Measurements from ENCODE around the gene OR51B4.

DNA sequence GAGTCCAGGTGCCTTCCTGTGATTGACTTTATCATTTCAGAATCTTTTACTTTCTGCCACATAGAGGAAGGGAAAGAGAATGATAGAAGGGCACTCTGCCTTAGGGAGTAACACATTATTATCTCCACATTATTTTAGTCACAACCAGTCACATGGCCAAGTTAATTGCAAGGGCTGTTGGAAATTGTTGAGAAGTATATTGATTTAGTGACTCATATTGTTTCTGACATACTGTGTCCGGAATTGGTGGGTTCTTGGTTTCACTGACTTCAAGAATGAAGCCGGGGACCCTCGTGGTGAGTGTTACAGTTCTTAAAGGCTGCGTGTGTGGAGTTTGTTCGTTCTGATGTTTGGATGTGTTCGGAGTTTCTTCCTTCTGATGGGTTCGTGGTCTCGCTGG is 8.7 kb downstream of the OR51B4 start:
- TF ChIP-seq POLR2AphosphoS5 (IDR thresholded peaks at IDR 0.05) = no peak
- TF ChIP-seq, protein P1, sequence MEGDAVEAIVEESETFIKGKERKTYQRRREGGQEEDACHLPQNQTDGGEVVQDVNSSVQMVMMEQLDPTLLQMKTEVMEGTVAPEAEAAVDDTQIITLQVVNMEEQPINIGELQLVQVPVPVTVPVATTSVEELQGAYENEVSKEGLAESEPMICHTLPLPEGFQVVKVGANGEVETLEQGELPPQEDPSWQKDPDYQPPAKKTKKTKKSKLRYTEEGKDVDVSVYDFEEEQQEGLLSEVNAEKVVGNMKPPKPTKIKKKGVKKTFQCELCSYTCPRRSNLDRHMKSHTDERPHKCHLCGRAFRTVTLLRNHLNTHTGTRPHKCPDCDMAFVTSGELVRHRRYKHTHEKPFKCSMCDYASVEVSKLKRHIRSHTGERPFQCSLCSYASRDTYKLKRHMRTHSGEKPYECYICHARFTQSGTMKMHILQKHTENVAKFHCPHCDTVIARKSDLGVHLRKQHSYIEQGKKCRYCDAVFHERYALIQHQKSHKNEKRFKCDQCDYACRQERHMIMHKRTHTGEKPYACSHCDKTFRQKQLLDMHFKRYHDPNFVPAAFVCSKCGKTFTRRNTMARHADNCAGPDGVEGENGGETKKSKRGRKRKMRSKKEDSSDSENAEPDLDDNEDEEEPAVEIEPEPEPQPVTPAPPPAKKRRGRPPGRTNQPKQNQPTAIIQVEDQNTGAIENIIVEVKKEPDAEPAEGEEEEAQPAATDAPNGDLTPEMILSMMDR (IDR thresholded peaks at IDR 0.05; ENCODE audit: poor library complexity, severe bottlenecking) = no peak
- no peak for TF ChIP-seq RAD21 (conservative IDR thresholded peaks at IDR 0.05)
- TF ChIP-seq EZH2 (IDR thresholded peaks at IDR 0.05; ENCODE audit: borderline replicate concordance, insufficient read depth, low read length, poor library complexity, severe bottlenecking) = no peak
- TF ChIP-seq, protein P2, sequence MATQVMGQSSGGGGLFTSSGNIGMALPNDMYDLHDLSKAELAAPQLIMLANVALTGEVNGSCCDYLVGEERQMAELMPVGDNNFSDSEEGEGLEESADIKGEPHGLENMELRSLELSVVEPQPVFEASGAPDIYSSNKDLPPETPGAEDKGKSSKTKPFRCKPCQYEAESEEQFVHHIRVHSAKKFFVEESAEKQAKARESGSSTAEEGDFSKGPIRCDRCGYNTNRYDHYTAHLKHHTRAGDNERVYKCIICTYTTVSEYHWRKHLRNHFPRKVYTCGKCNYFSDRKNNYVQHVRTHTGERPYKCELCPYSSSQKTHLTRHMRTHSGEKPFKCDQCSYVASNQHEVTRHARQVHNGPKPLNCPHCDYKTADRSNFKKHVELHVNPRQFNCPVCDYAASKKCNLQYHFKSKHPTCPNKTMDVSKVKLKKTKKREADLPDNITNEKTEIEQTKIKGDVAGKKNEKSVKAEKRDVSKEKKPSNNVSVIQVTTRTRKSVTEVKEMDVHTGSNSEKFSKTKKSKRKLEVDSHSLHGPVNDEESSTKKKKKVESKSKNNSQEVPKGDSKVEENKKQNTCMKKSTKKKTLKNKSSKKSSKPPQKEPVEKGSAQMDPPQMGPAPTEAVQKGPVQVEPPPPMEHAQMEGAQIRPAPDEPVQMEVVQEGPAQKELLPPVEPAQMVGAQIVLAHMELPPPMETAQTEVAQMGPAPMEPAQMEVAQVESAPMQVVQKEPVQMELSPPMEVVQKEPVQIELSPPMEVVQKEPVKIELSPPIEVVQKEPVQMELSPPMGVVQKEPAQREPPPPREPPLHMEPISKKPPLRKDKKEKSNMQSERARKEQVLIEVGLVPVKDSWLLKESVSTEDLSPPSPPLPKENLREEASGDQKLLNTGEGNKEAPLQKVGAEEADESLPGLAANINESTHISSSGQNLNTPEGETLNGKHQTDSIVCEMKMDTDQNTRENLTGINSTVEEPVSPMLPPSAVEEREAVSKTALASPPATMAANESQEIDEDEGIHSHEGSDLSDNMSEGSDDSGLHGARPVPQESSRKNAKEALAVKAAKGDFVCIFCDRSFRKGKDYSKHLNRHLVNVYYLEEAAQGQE (IDR thresholded peaks at IDR 0.05; ENCODE audit: borderline replicate concordance) = no peak
- no peak for TF ChIP-seq MXI1 (conservative IDR thresholded peaks at IDR 0.05; ENCODE audit: poor library complexity, severe bottlenecking)
